ENCODE results near the gene C19orf25. TPM values are rescaled to one million over a fixed set of nuclear protein-coding genes. Genes with fewer than 3 reads are reported as not detected.

C19orf25 gene
- total and polyA plus RNA-seq, 2 donors (not counting 1 experiment from before 2014, with no cell fraction given), result 11.2 to 24.8 TPM

- no peaks in the 10 kb centered on the region for H3K9me3 ChIP-seq (ENCODE audit: control insufficient read depth, insufficient read depth, low read depth, low read length)
- TF ChIP-seq EZH2 (IDR thresholded peaks at IDR 0.05; ENCODE audit: low read length, missing control alignments), result no peak
- TF ChIP-seq CTCF (conservative IDR thresholded peaks at IDR 0.05 in 1 of 2, IDR thresholded peaks at IDR 0.05 in 1 of 2; ENCODE audit: low read depth in 1 of 2, low read length in 2 of 2), result no peak
- no peak overlapping the region for H3K4me2 ChIP-seq (ENCODE audit: extremely low read depth, insufficient read depth, low read length)
- no peak overlapping the region for H3K4me3 ChIP-seq (replicated peaks in 1 of 4; ENCODE audit: control extremely low read depth in 1 of 4, insufficient read depth in 1 of 4, low read depth in 3 of 4, low read length in 4 of 4)
- DNase-seq (ENCODE audit: low read depth in 2 of 2), result no peak
- H3K27ac ChIP-seq (ENCODE audit: insufficient read depth, low read length), result no peak overlapping the region
- peaks cover 13% of the 10 kb centered on the region for H3K27me3 ChIP-seq (ENCODE audit: control insufficient read depth, insufficient read depth, low read length)
- no peaks in the 10 kb centered on the region for H4K20me1 ChIP-seq (ENCODE audit: control insufficient read depth, extremely low read depth, insufficient read depth, low read length)
- H3K9ac ChIP-seq (ENCODE audit: insufficient read depth, low read length), result no peak overlapping the region
- H3K36me3 ChIP-seq (ENCODE audit: control insufficient read depth, insufficient read depth, low read length), result no peaks in the 10 kb centered on the region
- no peaks in the 10 kb centered on the region for H3K79me2 ChIP-seq (ENCODE audit: control insufficient read depth, insufficient read depth, low read length)
- no peak overlapping the region for H2AFZ ChIP-seq (ENCODE audit: low read length)
- H3K4me1 ChIP-seq (ENCODE audit: control insufficient read depth, extremely low read depth, insufficient read depth, low read length), result no peaks in the 10 kb centered on the region
Measured at GRCh38 chr19:1495051-1495798, 16.2 kb upstream of the C19orf25 start.

GRCh38 chr19:1494115-1494815 is 15.2 kb upstream of the C19orf25 start:
- TF ChIP-seq CTCF (conservative IDR thresholded peaks at IDR 0.05 in 1 of 2, IDR thresholded peaks at IDR 0.05 in 1 of 2; ENCODE audit: low read depth in 1 of 2, low read length in 2 of 2) (no peak), EZH2 (IDR thresholded peaks at IDR 0.05; ENCODE audit: low read length, missing control alignments) (no peak)
- no peak for DNase-seq (ENCODE audit: low read depth in 2 of 2)
- no peaks in the 10 kb centered on the region for H4K20me1 ChIP-seq (ENCODE audit: control insufficient read depth, extremely low read depth, insufficient read depth, low read length)
- no peaks in the 10 kb centered on the region for H3K79me2 ChIP-seq (ENCODE audit: control insufficient read depth, insufficient read depth, low read length)
- H3K4me3 ChIP-seq (replicated peaks in 1 of 4; ENCODE audit: control extremely low read depth in 1 of 4, insufficient read depth in 1 of 4, low read depth in 3 of 4, low read length in 4 of 4), result no peak overlapping the region
- H3K27ac ChIP-seq (ENCODE audit: insufficient read depth, low read length), result no peak overlapping the region
- H3K27me3 ChIP-seq (ENCODE audit: control insufficient read depth, insufficient read depth, low read length), result peaks cover 13% of the 10 kb centered on the region
- H3K4me2 ChIP-seq (ENCODE audit: extremely low read depth, insufficient read depth, low read length), result no peak overlapping the region
- no peak overlapping the region for H3K9ac ChIP-seq (ENCODE audit: insufficient read depth, low read length)
- H3K9me3 ChIP-seq (ENCODE audit: control insufficient read depth, insufficient read depth, low read depth, low read length), result no peaks in the 10 kb centered on the region
- no peaks in the 10 kb centered on the region for H3K36me3 ChIP-seq (ENCODE audit: control insufficient read depth, insufficient read depth, low read length)
- no peaks in the 10 kb centered on the region for H3K4me1 ChIP-seq (ENCODE audit: control insufficient read depth, extremely low read depth, insufficient read depth, low read length)
- H2AFZ ChIP-seq (ENCODE audit: low read length), result no peak overlapping the region

GRCh38 chr19:1492474-1493006 is 13.5 kb upstream of the C19orf25 start:
- no peaks in the 10 kb centered on the region for H4K20me1 ChIP-seq (ENCODE audit: control insufficient read depth, extremely low read depth, insufficient read depth, low read length)
- no peak overlapping the region for H3K4me3 ChIP-seq (replicated peaks in 1 of 4; ENCODE audit: control extremely low read depth in 1 of 4, insufficient read depth in 1 of 4, low read depth in 3 of 4, low read length in 4 of 4)
- DNase-seq (ENCODE audit: low read depth in 2 of 2), result peak in 1 of 2 donors; percentile 28
- no peak overlapping the region for H3K4me2 ChIP-seq (ENCODE audit: extremely low read depth, insufficient read depth, low read length)
- H3K4me1 ChIP-seq (ENCODE audit: control insufficient read depth, extremely low read depth, insufficient read depth, low read length), result no peaks in the 10 kb centered on the region
- no peak overlapping the region for H2AFZ ChIP-seq (ENCODE audit: low read length)
- no peaks in the 10 kb centered on the region for H3K79me2 ChIP-seq (ENCODE audit: control insufficient read depth, insufficient read depth, low read length)
- H3K36me3 ChIP-seq (ENCODE audit: control insufficient read depth, insufficient read depth, low read length), result no peaks in the 10 kb centered on the region
- no peak overlapping the region for H3K27ac ChIP-seq (ENCODE audit: insufficient read depth, low read length)
- no peaks in the 10 kb centered on the region for H3K9me3 ChIP-seq (ENCODE audit: control insufficient read depth, insufficient read depth, low read depth, low read length)
- TF ChIP-seq EZH2 (IDR thresholded peaks at IDR 0.05; ENCODE audit: low read length, missing control alignments) (no peak), CTCF (conservative IDR thresholded peaks at IDR 0.05 in 1 of 2, IDR thresholded peaks at IDR 0.05 in 1 of 2; ENCODE audit: low read depth in 1 of 2, low read length in 2 of 2) (no peak)
- no peak overlapping the region for H3K9ac ChIP-seq (ENCODE audit: insufficient read depth, low read length)
- peaks cover 13% of the 10 kb centered on the region for H3K27me3 ChIP-seq (ENCODE audit: control insufficient read depth, insufficient read depth, low read length)
